ENCODE measurements around the gene NOL4L. TPM values are rescaled to one million over a fixed set of nuclear protein-coding genes. Genes with fewer than 3 reads are reported as not detected.

Gene NOL4L, protein sequence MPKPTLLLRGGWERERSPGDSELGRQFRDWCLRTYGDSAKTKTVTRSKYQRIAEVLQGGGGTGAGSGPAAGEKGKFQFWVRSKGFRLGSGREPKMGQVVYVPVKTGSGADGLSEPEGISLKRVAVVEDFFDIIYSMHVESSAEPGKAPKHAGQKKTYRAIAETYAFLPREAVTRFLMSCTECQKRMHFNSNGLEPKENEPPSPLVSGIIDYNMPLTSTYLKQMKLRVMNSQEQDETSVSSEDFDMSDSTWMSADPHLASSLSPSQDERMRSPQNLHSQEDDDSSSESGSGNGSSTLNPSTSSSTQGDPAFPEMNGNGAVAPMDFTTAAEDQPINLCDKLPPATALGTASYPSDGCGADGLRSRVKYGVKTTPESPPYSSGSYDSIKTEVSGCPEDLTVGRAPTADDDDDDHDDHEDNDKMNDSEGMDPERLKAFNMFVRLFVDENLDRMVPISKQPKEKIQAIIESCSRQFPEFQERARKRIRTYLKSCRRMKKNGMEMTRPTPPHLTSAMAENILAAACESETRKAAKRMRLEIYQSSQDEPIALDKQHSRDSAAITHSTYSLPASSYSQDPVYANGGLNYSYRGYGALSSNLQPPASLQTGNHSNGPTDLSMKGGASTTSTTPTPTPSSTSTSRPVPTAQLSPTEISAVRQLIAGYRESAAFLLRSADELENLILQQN
- 10 to 100 TPM in 1 of 4 donors, 1 to 10 TPM in 3; 5.9 to 20.5 (median 6.9) TPM for total RNA-seq

- TF ChIP-seq, protein P1, sequence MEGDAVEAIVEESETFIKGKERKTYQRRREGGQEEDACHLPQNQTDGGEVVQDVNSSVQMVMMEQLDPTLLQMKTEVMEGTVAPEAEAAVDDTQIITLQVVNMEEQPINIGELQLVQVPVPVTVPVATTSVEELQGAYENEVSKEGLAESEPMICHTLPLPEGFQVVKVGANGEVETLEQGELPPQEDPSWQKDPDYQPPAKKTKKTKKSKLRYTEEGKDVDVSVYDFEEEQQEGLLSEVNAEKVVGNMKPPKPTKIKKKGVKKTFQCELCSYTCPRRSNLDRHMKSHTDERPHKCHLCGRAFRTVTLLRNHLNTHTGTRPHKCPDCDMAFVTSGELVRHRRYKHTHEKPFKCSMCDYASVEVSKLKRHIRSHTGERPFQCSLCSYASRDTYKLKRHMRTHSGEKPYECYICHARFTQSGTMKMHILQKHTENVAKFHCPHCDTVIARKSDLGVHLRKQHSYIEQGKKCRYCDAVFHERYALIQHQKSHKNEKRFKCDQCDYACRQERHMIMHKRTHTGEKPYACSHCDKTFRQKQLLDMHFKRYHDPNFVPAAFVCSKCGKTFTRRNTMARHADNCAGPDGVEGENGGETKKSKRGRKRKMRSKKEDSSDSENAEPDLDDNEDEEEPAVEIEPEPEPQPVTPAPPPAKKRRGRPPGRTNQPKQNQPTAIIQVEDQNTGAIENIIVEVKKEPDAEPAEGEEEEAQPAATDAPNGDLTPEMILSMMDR (IDR thresholded peaks at IDR 0.05; ENCODE audit: low read depth) = no peak
Observed at GRCh38 chr20:32585011-32585585, at the start of gene NOL4L. NOL4L (minus strand) TSS chr20:32585333; CDS start chr20:32584890, 443 bp downstream.

GRCh38 chr20:32634041-32634805 lies 49.1 kb upstream of the NOL4L start:
- TF ChIP-seq, protein P1 (IDR thresholded peaks at IDR 0.05; ENCODE audit: low read depth) = no peak

GRCh38 chr20:32632461-32633354 lies 47.6 kb upstream of the NOL4L start:
- TF ChIP-seq, protein P1 (IDR thresholded peaks at IDR 0.05; ENCODE audit: low read depth) = no peak

DNA sequence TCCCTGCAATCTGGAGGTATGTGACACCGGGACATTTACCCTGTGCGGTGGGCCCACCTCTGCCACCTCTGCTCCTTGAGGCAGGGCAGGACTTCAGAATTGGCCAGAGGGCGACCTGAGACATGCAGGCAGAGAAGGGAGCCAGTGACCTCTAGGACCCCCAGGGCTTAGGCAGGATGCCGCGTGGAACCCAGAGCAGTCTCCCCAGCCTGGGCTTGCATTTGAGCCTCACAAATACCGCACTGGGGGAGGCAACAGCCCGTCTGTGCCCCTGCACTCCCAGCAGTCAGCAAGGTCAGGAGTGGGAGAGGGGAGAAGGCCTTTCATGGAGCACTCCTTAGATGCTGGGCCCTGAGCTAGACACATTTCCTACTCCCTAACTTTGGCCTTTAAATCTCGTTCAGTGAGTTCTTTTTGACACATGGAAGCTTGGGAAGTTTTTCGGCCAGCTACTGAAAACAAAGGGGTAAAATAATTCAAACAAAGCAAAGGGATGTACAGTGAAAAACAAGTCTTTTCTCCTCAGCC lies 46.9 kb upstream of the NOL4L start:
- TF ChIP-seq, protein P1 (IDR thresholded peaks at IDR 0.05; ENCODE audit: low read depth) = no peak

- TF ChIP-seq, protein P1 (IDR thresholded peaks at IDR 0.05; ENCODE audit: low read depth) = no peak
Observed at GRCh38 chr20:32629813-32630212, 44.7 kb upstream of the NOL4L start.

DNA sequence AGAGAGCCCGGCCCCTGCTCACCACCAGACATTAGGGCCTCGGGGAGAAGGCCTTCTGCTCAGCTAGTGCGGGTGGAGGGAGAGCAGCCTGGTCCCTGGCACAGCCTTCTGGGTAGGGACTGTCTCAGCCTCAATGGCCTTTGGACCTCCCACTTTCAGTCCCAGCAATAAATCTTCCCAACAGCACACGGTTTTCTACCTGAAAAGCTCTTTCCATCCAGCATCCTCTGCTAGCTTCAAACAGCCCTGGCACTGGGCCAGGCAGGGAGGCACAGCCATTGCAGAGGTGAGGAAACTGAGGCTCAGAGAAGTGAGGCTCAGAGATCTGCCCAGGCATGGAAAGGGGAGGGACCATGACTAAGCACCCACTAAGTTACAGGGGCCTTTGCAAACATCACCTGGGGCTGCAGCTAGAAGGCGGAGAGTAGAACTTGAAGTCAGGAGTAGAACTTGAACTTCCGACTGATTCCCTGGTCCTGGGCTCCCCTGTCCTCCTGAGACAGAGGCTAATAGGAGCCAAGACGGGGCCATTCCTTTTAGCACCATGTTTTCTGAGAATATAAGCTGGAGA lies 43.9 kb upstream of the NOL4L start:
- TF ChIP-seq, protein P1 (IDR thresholded peaks at IDR 0.05; ENCODE audit: low read depth) = no peak
